Measurements from ENCODE around the gene GPR156. TPM values are rescaled to one million over a fixed set of nuclear protein-coding genes. Genes with fewer than 3 reads are reported as not detected.

GPR156 gene
- total and polyA plus RNA-seq, 9 of the 15 experiments (the other 6 are each of a cell fraction or from before 2014, with no cell fraction given), result 0.07 to 0.14 (median 0.12) TPM; not detected in 5

- no peak for TF ChIP-seq MGA (IDR thresholded peaks at IDR 0.05)
- no peak for TF ChIP-seq E2F3 (CRISPR knock-in tag; IDR thresholded peaks at IDR 0.05)
- TF ChIP-seq MED1 (CRISPR knock-in tag; IDR thresholded peaks at IDR 0.05; ENCODE audit: borderline replicate concordance), result no peak
- TF ChIP-seq LCOR (CRISPR knock-in tag; IDR thresholded peaks at IDR 0.05), result no peak
- no peak for TF ChIP-seq ZBTB1 (CRISPR knock-in tag; IDR thresholded peaks at IDR 0.05; ENCODE audit: borderline replicate concordance, low read depth)
These were observed 103.4 kb downstream of the GPR156 start (continued) for GRCh38 chr3:120181632-120182031.

Data from K562 (cell line).